NT2/D1 (cell line): ENCODE results near the gene GJB1.
A peak's percentile ranks its signal among the peaks of the same experiment; 100 is the strongest.

Experiments used
- DNase-seq: peaks from one replicate; pipeline ENCODE4 v3.0.0-alpha.2; 2011; ENCODE audit warnings: low read depth, low spot score
- H3K27me3 ChIP-seq: 2 replicates; pipeline ENCODE4 v1.6.0; 2011; ENCODE audit warnings: mild to moderate bottlenecking; ENCODE audit not compliant: insufficient read length, insufficient read depth
- H3K36me3 ChIP-seq: 2 replicates; pipeline ENCODE4 v1.6.1; 2011; ENCODE audit warnings: mild to moderate bottlenecking, low read length, mixed read lengths; ENCODE audit not compliant: insufficient read depth, insufficient read length
- H3K4me1 ChIP-seq: 2 replicates; pipeline ENCODE4 v1.5.1; 2011; ENCODE audit not compliant: insufficient read depth, insufficient read length
- H3K4me3 ChIP-seq: 2 replicates; pipeline ENCODE4 v1.5.1; 2011; ENCODE audit warnings: low read depth; ENCODE audit not compliant: insufficient read length
- H3K9ac ChIP-seq: 2 replicates; pipeline ENCODE4 v1.6.0; 2011; ENCODE audit warnings: low read depth; ENCODE audit not compliant: insufficient read length
- H3K9me3 ChIP-seq: 2 replicates; pipeline ENCODE4 v1.5.1; 2011; ENCODE audit warnings: mild to moderate bottlenecking, low read length; ENCODE audit not compliant: insufficient read depth
- SUZ12 ChIP-seq: IDR thresholded peaks from 2 replicates; pipeline ENCODE4 v1.6.1; 2011; ENCODE audit not compliant: insufficient read length, insufficient read depth; ENCODE audit errors: extremely low read depth
- YY1 ChIP-seq: IDR thresholded peaks from 2 replicates; pipeline ENCODE4 v1.6.1; 2011; ENCODE audit not compliant: insufficient read length, insufficient read depth
- ZNF274 ChIP-seq: IDR thresholded peaks from 2 replicates; pipeline ENCODE4 v1.6.1; 2011; ENCODE audit warnings: mild to moderate bottlenecking, low read depth, low read length

Gene GJB1

DNA sequence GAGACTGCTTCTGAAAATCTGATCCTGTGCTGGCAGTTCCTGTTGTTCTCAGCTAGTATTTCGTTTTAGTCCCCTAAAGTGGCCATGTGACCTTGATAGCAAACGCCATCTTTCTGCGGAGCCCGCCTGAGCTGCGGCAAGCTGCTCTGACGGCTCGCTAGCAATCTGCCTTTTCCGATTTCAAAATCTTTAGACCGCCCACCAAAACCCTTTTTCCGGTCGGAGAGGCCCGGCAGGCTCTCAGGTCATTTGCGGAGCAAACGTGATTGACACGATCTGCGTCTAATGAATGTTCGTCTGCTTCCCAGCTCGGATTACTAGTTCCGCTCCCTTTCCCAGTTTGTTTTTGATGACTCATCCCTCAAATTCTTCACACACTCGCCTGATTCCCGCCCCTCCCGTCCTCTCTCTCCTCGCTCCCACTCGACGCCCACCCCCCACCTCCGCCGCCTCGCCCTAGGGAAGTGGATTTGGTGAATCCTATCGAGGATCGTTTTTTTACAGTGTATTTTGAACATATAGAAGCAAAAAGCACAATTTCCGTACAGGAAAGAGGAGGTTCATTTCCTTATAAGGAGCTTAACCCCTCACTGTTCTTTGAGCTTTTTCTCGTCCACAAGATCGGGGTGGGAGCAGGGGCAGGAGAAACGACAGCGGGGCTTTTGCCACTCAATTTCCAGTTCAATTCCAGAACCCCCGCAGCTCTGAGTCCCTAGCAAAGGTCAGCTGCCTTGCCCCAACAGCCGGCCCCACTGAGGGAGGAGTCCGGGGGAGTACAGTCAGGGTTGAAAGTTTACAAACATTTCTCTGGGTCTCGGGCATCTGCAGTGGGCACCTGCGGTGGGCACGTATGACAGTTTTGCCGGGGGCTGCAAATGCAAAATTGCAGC lies 40.9 kb upstream of the GJB1 start:
- no peaks in the 10 kb centered on the region for H3K36me3 ChIP-seq
- peak overlapping the region; percentile 84 for H3K9ac ChIP-seq
- DNase-seq = peak; percentile 95
- H3K4me3 ChIP-seq = peak overlapping the region; percentile 41
- no peaks in the 10 kb centered on the region for H3K9me3 ChIP-seq
- no peaks in the 10 kb centered on the region for H3K27me3 ChIP-seq
- peaks cover 2% of the 10 kb centered on the region for H3K4me1 ChIP-seq
- TF ChIP-seq SUZ12 (no peak), YY1 (peak; percentile 40)

DNA sequence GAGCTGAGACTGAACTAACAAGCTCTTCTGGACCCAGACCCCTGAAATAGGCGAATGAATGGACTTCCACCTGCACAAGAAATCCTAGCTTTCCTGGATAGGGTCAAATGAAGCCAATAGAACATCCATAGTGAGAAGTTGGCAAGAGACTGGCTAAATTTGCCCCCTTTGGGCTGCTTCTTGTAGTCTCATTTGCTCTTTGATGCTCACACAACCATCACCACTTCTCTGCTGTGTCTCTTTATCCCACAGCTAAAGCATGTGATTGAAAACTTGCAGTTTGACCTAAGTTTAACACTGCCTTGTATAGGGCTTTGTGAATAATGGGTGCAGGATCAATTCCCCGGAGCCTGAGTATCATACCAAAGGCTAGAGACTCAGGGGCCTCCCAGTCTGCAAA lies 40.2 kb upstream of the GJB1 start:
- no peak for TF ChIP-seq YY1
- no peak for TF ChIP-seq SUZ12
- no peak for TF ChIP-seq ZNF274
- peak overlapping the region; percentile 75 for H3K9ac ChIP-seq

DNA sequence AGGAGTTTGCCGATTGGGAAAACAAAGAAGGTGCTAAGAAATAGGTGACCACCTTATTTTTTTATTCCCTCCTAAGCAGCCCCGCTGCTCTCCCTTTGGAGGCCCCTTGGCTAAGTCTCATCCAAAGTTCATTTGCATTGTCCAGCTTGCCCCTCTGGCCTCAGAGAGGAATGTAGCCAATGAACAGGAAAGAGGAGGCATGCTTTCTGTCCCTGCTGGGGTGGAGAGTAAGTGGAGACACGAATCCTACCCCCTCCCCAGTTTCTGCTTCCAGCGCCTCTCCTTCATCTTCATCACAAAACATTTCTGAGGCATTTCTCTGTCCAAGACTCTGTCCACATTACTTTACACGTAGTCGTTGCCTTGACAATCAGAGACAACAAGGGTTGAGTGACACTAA lies 39.7 kb upstream of the GJB1 start:
- peak overlapping the region; percentile 57 for H3K9ac ChIP-seq
- TF ChIP-seq SUZ12 (no peak), YY1 (no peak), ZNF274 (no peak)
- no peak overlapping the region for H3K4me3 ChIP-seq

More for the DNA sequence above, 40.2 kb upstream of the GJB1 start:
- Histone ChIP-seq H3K4me1 (peaks cover 2% of the 10 kb centered on the region), H3K27me3 (no peaks in the 10 kb centered on the region), H3K9me3 (no peaks in the 10 kb centered on the region), H3K36me3 (no peaks in the 10 kb centered on the region), H3K4me3 (peak overlapping the region; percentile 19)
- DNase-seq = no peak

DNA sequence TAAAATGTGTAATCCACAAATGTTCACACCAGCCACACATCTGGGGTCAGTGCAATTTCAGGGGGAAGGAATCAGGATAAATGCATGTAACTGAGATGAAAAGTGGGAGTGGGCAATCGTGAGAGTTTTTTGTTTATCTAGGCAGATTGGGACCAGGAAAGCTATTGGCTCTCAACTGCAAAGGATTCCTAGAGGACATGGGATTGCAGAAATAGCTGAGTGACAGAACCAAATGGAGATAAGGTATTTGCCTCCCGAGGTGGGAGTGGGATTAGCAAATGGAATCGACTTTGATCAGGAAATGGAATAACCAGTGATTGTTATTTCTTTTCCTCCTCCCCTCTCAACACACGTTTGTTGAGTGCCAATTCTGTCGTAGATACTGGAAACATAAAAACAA lies 38.9 kb upstream of the GJB1 start:
- DNase-seq = no peak
- Histone ChIP-seq H3K4me1 (peaks cover 2% of the 10 kb centered on the region), H3K9me3 (no peaks in the 10 kb centered on the region), H3K4me3 (no peak overlapping the region), H3K27me3 (no peaks in the 10 kb centered on the region), H3K9ac (no peak overlapping the region), H3K36me3 (no peaks in the 10 kb centered on the region)
- TF ChIP-seq YY1 = no peak
- TF ChIP-seq SUZ12 = no peak
- no peak for TF ChIP-seq ZNF274

More for the DNA sequence above, 39.7 kb upstream of the GJB1 start:
- Histone ChIP-seq H3K27me3 (no peaks in the 10 kb centered on the region), H3K4me1 (peaks cover 2% of the 10 kb centered on the region), H3K9me3 (no peaks in the 10 kb centered on the region), H3K36me3 (no peaks in the 10 kb centered on the region)
- DNase-seq = no peak

DNA sequence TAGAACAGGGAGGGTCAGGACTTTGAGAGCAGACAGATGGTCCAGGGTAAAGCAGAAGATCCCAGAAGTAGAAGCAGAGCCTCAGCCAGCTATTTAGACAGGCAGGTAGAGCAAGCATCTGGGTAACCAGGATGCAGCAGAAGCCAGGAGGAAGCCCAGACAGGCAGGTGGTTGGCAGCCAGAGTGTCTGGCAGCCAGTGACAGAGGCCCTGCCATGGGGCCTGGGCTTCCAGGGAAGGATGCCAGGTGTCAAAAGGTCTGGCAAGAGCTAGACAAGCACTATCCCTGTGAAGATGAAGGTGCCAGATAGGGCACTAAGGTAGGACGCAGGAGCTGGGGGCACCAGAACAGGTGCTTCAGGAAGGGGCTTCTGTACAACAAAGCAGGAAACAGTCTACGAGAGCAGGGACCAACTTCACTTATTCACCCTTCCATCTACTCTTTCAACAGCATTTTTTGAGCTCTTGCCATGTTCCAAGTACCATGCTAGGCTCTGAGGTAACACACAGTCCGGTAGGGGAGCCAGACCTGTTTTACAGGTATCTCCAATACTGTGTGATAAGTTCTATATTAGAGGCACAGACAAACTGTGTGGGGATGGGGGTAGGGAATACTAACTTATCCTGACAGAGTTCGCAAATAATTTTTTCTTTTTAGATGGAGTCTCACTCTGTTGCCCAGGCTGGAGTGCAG lies 38.1 kb upstream of the GJB1 start:
- no peaks in the 10 kb centered on the region for H3K36me3 ChIP-seq
- no peak overlapping the region for H3K9ac ChIP-seq
- no peak overlapping the region for H3K4me3 ChIP-seq
- no peak for DNase-seq
- no peaks in the 10 kb centered on the region for H3K27me3 ChIP-seq
- H3K4me1 ChIP-seq = peaks cover 2% of the 10 kb centered on the region
- no peak for TF ChIP-seq ZNF274
- TF ChIP-seq YY1 = no peak
- TF ChIP-seq SUZ12 = no peak
- no peaks in the 10 kb centered on the region for H3K9me3 ChIP-seq

DNA sequence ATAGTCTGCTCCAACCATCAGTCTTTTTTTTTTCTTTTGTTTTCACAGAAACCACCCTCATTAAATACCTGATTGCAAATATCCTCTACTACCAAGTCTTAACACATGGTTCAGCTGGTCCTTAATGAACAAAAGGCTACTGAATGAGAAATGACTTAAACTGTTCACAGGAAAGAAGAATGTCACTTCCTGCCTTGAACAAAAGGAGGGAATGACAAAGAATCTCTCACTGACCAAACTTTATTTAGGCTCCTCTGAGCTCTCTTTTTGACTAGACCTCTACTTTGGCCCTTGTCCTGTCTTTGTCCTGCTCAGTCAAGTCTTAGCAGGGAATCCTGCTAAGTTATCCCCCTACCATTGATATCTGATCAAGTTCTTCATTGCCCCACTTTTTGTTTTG lies 31.8 kb upstream of the GJB1 start:
- no peaks in the 10 kb centered on the region for H3K9me3 ChIP-seq
- peaks cover 3% of the 10 kb centered on the region for H3K4me1 ChIP-seq
- H3K27me3 ChIP-seq = no peaks in the 10 kb centered on the region
- H3K36me3 ChIP-seq = no peaks in the 10 kb centered on the region
- TF ChIP-seq YY1 = no peak
- TF ChIP-seq SUZ12 = no peak
- TF ChIP-seq ZNF274 = no peak
- H3K4me3 ChIP-seq = no peak overlapping the region
- peak; percentile 48 for DNase-seq
- H3K9ac ChIP-seq = no peak overlapping the region
